ENCODE data around the gene BARX1. TPM values are rescaled to one million over a fixed set of nuclear protein-coding genes. Genes with fewer than 3 reads are reported as not detected.

BARX1 gene
- polyA plus RNA-seq, 3 donors = not detected

- Mint-ChIP-seq H3K27me3 (ENCODE audit: low read depth in 3 of 3) (peaks cover 24 to 53% (median 26%) of the 10 kb centered on the region in 3 donors), H3K4me1 (peaks cover 8% of the 10 kb centered on the region), H3K9me3 (peaks cover 4 to 14% (median 8%) of the 10 kb centered on the region in 7 donors), H3K36me3 (no peaks in the 10 kb centered on the region), H3K27ac (no peak overlapping the region), H3K4me3 (no peak overlapping the region)
- intact Hi-C loops (cut with micrococcal nuclease) = no loop called here
- H3K27me3 ChIP-seq (ENCODE audit: control insufficient read depth in 2 of 2, insufficient read depth in 2 of 2, low read length in 2 of 2) = peaks cover 0 to 15% of the 10 kb centered on the region in 2 donors
- no peaks in the 10 kb centered on the region for H4K20me1 ChIP-seq (ENCODE audit: insufficient read depth, low read length)
- no peak overlapping the region for H2AFZ ChIP-seq (ENCODE audit: insufficient read depth, low read depth, low read length, poor library complexity, severe bottlenecking)
- no peak overlapping the region for H3K9ac ChIP-seq (ENCODE audit: insufficient read depth, low read length, poor library complexity, severe bottlenecking)
- TF ChIP-seq CTCF (IDR thresholded peaks at IDR 0.05) = no peak
- H3K4me2 ChIP-seq (replicated peaks; ENCODE audit: extremely low read depth, low read length, poor library complexity, severe bottlenecking) = no peak overlapping the region
- no peaks in the 10 kb centered on the region for H3K36me3 ChIP-seq (replicated peaks in 1 of 2; ENCODE audit: control insufficient read depth in 1 of 2, insufficient read depth in 2 of 2, low read length in 2 of 2)
- DNase-seq = no peak
- peaks cover 0 to 10% of the 10 kb centered on the region in 2 donors for H3K4me1 ChIP-seq (ENCODE audit: control insufficient read depth in 1 of 2, insufficient read depth in 2 of 2, low read length in 2 of 2)
- WGBS (ENCODE audit: insufficient coverage) = no CpG with 5 or more reads among the region's 1 CpG
- H3K4me3 ChIP-seq (replicated peaks in 1 of 3; ENCODE audit: low read depth in 2 of 3, low read length in 3 of 3) = no peak overlapping the region
- no peak overlapping the region for H3K27ac ChIP-seq (ENCODE audit: low read depth in 1 of 2, low read length in 2 of 2)
- H3K9me3 ChIP-seq (replicated peaks in 1 of 2; ENCODE audit: control insufficient read depth in 1 of 2, insufficient read depth in 1 of 2, low read length in 2 of 2) = peaks cover 5 to 9% of the 10 kb centered on the region in 2 donors
- no peaks in the 10 kb centered on the region for H3K79me2 ChIP-seq (ENCODE audit: insufficient read depth, low read length)
These were observed 18.0 kb downstream of the BARX1 start for GRCh38 chr9:93937193-93937592.

- H4K20me1 ChIP-seq (ENCODE audit: insufficient read depth, low read length) = no peaks in the 10 kb centered on the region
- Mint-ChIP-seq H3K4me1 (no peaks in the 10 kb centered on the region), H3K9me3 (peaks cover 0 to 11% (median 4%) of the 10 kb centered on the region in 7 donors), H3K27me3 (ENCODE audit: low read depth in 3 of 3) (peaks cover 20 to 49% (median 47%) of the 10 kb centered on the region in 3 donors), H3K27ac (no peak overlapping the region), H3K4me3 (peak overlapping the region in 1 of 2 donors; percentile 30), H3K36me3 (no peaks in the 10 kb centered on the region)
- 78% methylated on average over 7 of the region's 11 CpGs for WGBS (ENCODE audit: insufficient coverage)
- no peak overlapping the region for H3K4me2 ChIP-seq (replicated peaks; ENCODE audit: extremely low read depth, low read length, poor library complexity, severe bottlenecking)
- H3K9ac ChIP-seq (ENCODE audit: insufficient read depth, low read length, poor library complexity, severe bottlenecking) = no peak overlapping the region
- no peak overlapping the region for H3K4me3 ChIP-seq (replicated peaks in 1 of 3; ENCODE audit: low read depth in 2 of 3, low read length in 3 of 3)
- peaks cover 0 to 4% of the 10 kb centered on the region in 2 donors for H3K9me3 ChIP-seq (replicated peaks in 1 of 2; ENCODE audit: control insufficient read depth in 1 of 2, insufficient read depth in 1 of 2, low read length in 2 of 2)
- TF ChIP-seq CTCF (IDR thresholded peaks at IDR 0.05) = no peak
- H3K27ac ChIP-seq (ENCODE audit: low read depth in 1 of 2, low read length in 2 of 2) = no peak overlapping the region
- H2AFZ ChIP-seq (ENCODE audit: insufficient read depth, low read depth, low read length, poor library complexity, severe bottlenecking) = no peak overlapping the region
- H3K79me2 ChIP-seq (ENCODE audit: insufficient read depth, low read length) = no peaks in the 10 kb centered on the region
- H3K4me1 ChIP-seq (ENCODE audit: control insufficient read depth in 1 of 2, insufficient read depth in 2 of 2, low read length in 2 of 2) = no peaks in the 10 kb centered on the region
- no peak for DNase-seq
- intact Hi-C loops (cut with micrococcal nuclease) = no loop called here
- no peaks in the 10 kb centered on the region for H3K36me3 ChIP-seq (replicated peaks in 1 of 2; ENCODE audit: control insufficient read depth in 1 of 2, insufficient read depth in 2 of 2, low read length in 2 of 2)
- peaks cover 0 to 16% of the 10 kb centered on the region in 2 donors for H3K27me3 ChIP-seq (ENCODE audit: control insufficient read depth in 2 of 2, insufficient read depth in 2 of 2, low read length in 2 of 2)
These were observed 23.2 kb downstream of the BARX1 start for GRCh38 chr9:93931905-93932304.
